ENCODE results near the gene COX10. TPM values are rescaled to one million over a fixed set of nuclear protein-coding genes. Genes with fewer than 3 reads are reported as not detected.

Gene COX10
- total and polyA plus RNA-seq, 10 donors: 3.0 to 28.8 (median 14.9) TPM

GRCh38 chr17:14033166-14033565 is 36.1 kb upstream of the COX10 start:
- no peak for TF ChIP-seq POLR2AphosphoS5 (IDR thresholded peaks at IDR 0.05)
- TF ChIP-seq POLR2A (IDR thresholded peaks at IDR 0.05): no peak
- no peak for TF ChIP-seq CTCF (IDR thresholded peaks at IDR 0.05 in 8 of 11, conservative IDR thresholded peaks at IDR 0.05 in 3 of 11)
- H3K27me3 ChIP-seq (replicated peaks in 1 of 7): no peaks in the 10 kb centered on the region
- WGBS, 5 donors: 90 to 96% (median 93%) methylated on average over 4 of the region's 4 CpGs

GRCh38 chr17:14037453-14037852 is 31.9 kb upstream of the COX10 start:
- no peak overlapping the region for H3K4me3 ChIP-seq
- TF ChIP-seq POLR2AphosphoS5 (IDR thresholded peaks at IDR 0.05): no peak
- no peak for TF ChIP-seq POLR2A (IDR thresholded peaks at IDR 0.05)
- TF ChIP-seq CTCF (IDR thresholded peaks at IDR 0.05 in 8 of 11, conservative IDR thresholded peaks at IDR 0.05 in 3 of 11): no peak
- peaks cover 0 to 27% (median 11%) of the 10 kb centered on the region in 6 donors for H3K36me3 ChIP-seq
- no peaks in the 10 kb centered on the region for H3K9me3 ChIP-seq
- H3K27me3 ChIP-seq (replicated peaks in 1 of 7): no peaks in the 10 kb centered on the region
- H3K4me1 ChIP-seq: no peaks in the 10 kb centered on the region
- WGBS, 5 donors: 76 to 94% (median 89%) methylated on average over 1 of the region's 1 CpG
- no peak for DNase-seq
- intact Hi-C loops (cut with DNase I; ENCODE audit: low total_unique reads): no loop called here
- H3K27ac ChIP-seq: no peak overlapping the region

More at GRCh38 chr17:14033166-14033565, 36.1 kb upstream of the COX10 start:
- DNase-seq: no peak
- Histone ChIP-seq H3K4me3 (no peak overlapping the region), H3K9me3 (no peaks in the 10 kb centered on the region), H3K36me3 (peaks cover 0 to 42% (median 11%) of the 10 kb centered on the region in 6 donors), H3K4me1 (no peaks in the 10 kb centered on the region), H3K27ac (no peak overlapping the region)
- intact Hi-C loops (cut with DNase I; ENCODE audit: low total_unique reads): no loop called here

- H3K9me3 ChIP-seq: no peaks in the 10 kb centered on the region
- no peak overlapping the region for H3K27ac ChIP-seq
- H3K36me3 ChIP-seq: peaks cover 0 to 20% (median 10%) of the 10 kb centered on the region in 6 donors
- WGBS, 5 donors: 71 to 91% (median 77%) methylated on average over 1 of the region's 1 CpG
- DNase-seq: no peak
- no peak overlapping the region for H3K4me3 ChIP-seq
- H3K4me1 ChIP-seq: no peaks in the 10 kb centered on the region
- intact Hi-C loops (cut with DNase I; ENCODE audit: low total_unique reads): no loop called here
- TF ChIP-seq CTCF (IDR thresholded peaks at IDR 0.05 in 8 of 11, conservative IDR thresholded peaks at IDR 0.05 in 3 of 11): no peak
- H3K27me3 ChIP-seq (replicated peaks in 1 of 7): no peaks in the 10 kb centered on the region
These were observed 31.1 kb upstream of the COX10 start for GRCh38 chr17:14038206-14038605.

- no peak for TF ChIP-seq POLR2A (IDR thresholded peaks at IDR 0.05)
- no peak for TF ChIP-seq POLR2AphosphoS5 (IDR thresholded peaks at IDR 0.05)
- no peak for TF ChIP-seq CTCF (IDR thresholded peaks at IDR 0.05 in 8 of 11, conservative IDR thresholded peaks at IDR 0.05 in 3 of 11)
- peaks cover 0 to 8% (median 0%) of the 10 kb centered on the region in 6 donors for H3K36me3 ChIP-seq
- no peak for DNase-seq
- no peaks in the 10 kb centered on the region for H3K4me1 ChIP-seq
- H3K4me3 ChIP-seq: no peak overlapping the region
- H3K9me3 ChIP-seq: no peaks in the 10 kb centered on the region
- WGBS, 5 donors: 73 to 94% (median 81%) methylated on average over 4 of the region's 4 CpGs
- no peaks in the 10 kb centered on the region for H3K27me3 ChIP-seq (replicated peaks in 1 of 7)
- H3K27ac ChIP-seq: no peak overlapping the region
- intact Hi-C loops (cut with DNase I; ENCODE audit: low total_unique reads): no loop called here
These were observed 26.9 kb upstream of the COX10 start for GRCh38 chr17:14042411-14042810.

Measured in spleen (tissue), 11 donors.